K562 (cell line): ENCODE measurements around the gene ZNF747. TPM values are rescaled to one million over a fixed set of nuclear protein-coding genes. Genes with fewer than 3 reads are reported as not detected.

Experiments used
- ATAC-seq: fragments of 200-7000 bp; cut with Tn5 transposase; 3 replicates; pipeline ENCODE4 v1.9.1; 2020; ENCODE audit warnings: moderate library complexity
- Bru-seq: library from RNA; stranded (reverse); fragments of 400-500 nt; gene quantifications from one replicate; lab custom pipeline; 2021; lab: Mats Ljungman, UMichigan
- BruChase-seq, 2 experiments: library from RNA; stranded (reverse); fragments of 400-500 nt; gene quantifications; one replicate each; lab custom pipeline; 2021; lab: Mats Ljungman, UMichigan
- BruUV-seq: library from RNA; stranded (reverse); fragments of 400-500 nt; replicated peaks from 2 replicates; lab custom pipeline; 2021; lab: Mats Ljungman, UMichigan
- CTCF ChIA-PET: fragments of 300-600 bp; formaldehyde crosslinking; extraction: SDS; loops from one replicate; lab custom pipeline; 2021; ENCODE audit warnings: low intra/inter-chr PET ratio; lab: Yijun Ruan, JAX
- POLR2A ChIA-PET: fragments of 300-600, 350-650 bp; sonication (Branson Sonifier 250); formaldehyde crosslinking; extraction: SDS; loops from one replicate; lab custom pipeline; 2021; ENCODE audit warnings: antibody characterized with exemption, inconsistent platforms; lab: Yijun Ruan, JAX
- DNase-seq, 4 experiments: peaks; one replicate each; pipeline versions ENCODE4 v3.0.0 to v3.0.0-alpha.2; 2011 to 2018; ENCODE audit warnings: low spot score in 3 of 4, mixed read lengths in 3 of 4; ENCODE audit errors: extremely low read depth in 1 of 4
- FAIRE-seq: peaks from 2 replicates; lab custom pipeline; 2011; peaks lifted over from hg19 to GRCh38; lab: Jason Lieb, UNC
- H2AFZ ChIP-seq: 2 replicates; pipeline ENCODE4 v1.6.0; 2011; ENCODE audit warnings: low read depth, low read length, control low read depth, inconsistent platforms
- H3K27ac ChIP-seq: fragments of 200-600 bp; 3 replicates; pipeline ENCODE4 v1.8.0; 2011; ENCODE audit warnings: low read depth, mild to moderate bottlenecking, control low read depth, inconsistent platforms, low read length, moderate library complexity, mixed read lengths; ENCODE audit errors: extremely low read depth
- H3K27me3 ChIP-seq, 2 experiments: fragments of 300-600 bp in 1 of 2; 2 replicates in 1 of 2; 3 replicates in 1 of 2; pipeline versions ENCODE4 v1.6.0 to v1.8.0; 2011; ENCODE audit warnings: inconsistent platforms in 2 of 2, low read length in 2 of 2, mild to moderate bottlenecking in 1 of 2, mixed read lengths in 1 of 2, moderate library complexity in 1 of 2; ENCODE audit not compliant: control insufficient read depth in 2 of 2, insufficient read depth in 2 of 2
- H3K36me3 ChIP-seq: fragments of 300-600 bp; 3 replicates; pipeline ENCODE4 v1.8.0; 2011; ENCODE audit warnings: mild to moderate bottlenecking, low read length, inconsistent platforms; ENCODE audit not compliant: control insufficient read depth, insufficient read depth
- H3K4me1 ChIP-seq, 2 experiments: fragments of 200-600 bp in 1 of 2; replicated peaks in 1 of 2; 2 replicates in 1 of 2; 3 replicates in 1 of 2; pipeline versions ENCODE4 v1.5.1 to v1.8.0; 2011; ENCODE audit warnings: inconsistent platforms in 2 of 2, low read length in 2 of 2, mild to moderate bottlenecking in 1 of 2, mixed read lengths in 1 of 2, moderate library complexity in 1 of 2; ENCODE audit not compliant: control insufficient read depth in 2 of 2, insufficient read depth in 2 of 2
- H3K4me2 ChIP-seq: 2 replicates; pipeline ENCODE4 v1.6.1; 2011; ENCODE audit warnings: low read length, control low read depth, inconsistent platforms, mixed read lengths; ENCODE audit not compliant: insufficient read depth
- H3K4me3 ChIP-seq: fragments of 200-600 bp; sonication (generic), shearing (Covaris generic); 2 replicates; pipeline ENCODE4 v1.5.1; 2016; ENCODE audit warnings: control low read depth, inconsistent platforms
- H3K79me2 ChIP-seq: fragments of 200-600 bp; 3 replicates; pipeline ENCODE4 v1.8.0; 2011; ENCODE audit warnings: low read length, inconsistent platforms; ENCODE audit not compliant: control insufficient read depth, insufficient read depth
- H3K9ac ChIP-seq, 2 experiments: 2 replicates each; pipeline versions ENCODE4 v1.6.0 to v1.6.1; 2011; ENCODE audit warnings: low read depth in 2 of 2, low read length in 2 of 2, control low read depth in 1 of 2, inconsistent platforms in 1 of 2, mild to moderate bottlenecking in 1 of 2, mixed read lengths in 1 of 2; ENCODE audit not compliant: insufficient read depth in 1 of 2
- H3K9me1 ChIP-seq: one replicate; pipeline ENCODE4 v1.6.0; 2011; ENCODE audit warnings: inconsistent platforms, mild to moderate bottlenecking, low read length, moderate library complexity; ENCODE audit not compliant: control insufficient read depth, insufficient read depth
- H3K9me3 ChIP-seq: replicated peaks from 2 replicates; pipeline ENCODE4 v1.5.1; 2011; ENCODE audit warnings: low read depth, low read length, inconsistent platforms; ENCODE audit not compliant: control insufficient read depth, insufficient read depth
- H4K20me1 ChIP-seq: replicated peaks from 2 replicates; pipeline ENCODE4 v1.6.1; 2011; ENCODE audit warnings: low read length, inconsistent platforms, mixed read lengths; ENCODE audit not compliant: control insufficient read depth, insufficient read depth
- ATF1 ChIP-seq, 2 experiments: fragments of 450-650 bp in 1 of 2; IDR thresholded peaks; 2 replicates each; pipeline ENCODE4 v1.6.1; 2016; ENCODE audit warnings: missing compliant biosample characterization in 1 of 2, missing genetic modification characterization in 1 of 2
- ATF7 ChIP-seq: fragments of 450-650 bp; IDR thresholded peaks from 2 replicates; pipeline ENCODE4 v1.7.1; 2014; ENCODE audit warnings: mild to moderate bottlenecking, moderate library complexity
- CXXC5 ChIP-seq: fragments of 250-450 bp; sonication (Bioruptor Pico); IDR thresholded peaks from 2 replicates; pipeline ENCODE4 v1.8.0; 2022; ENCODE audit warnings: inconsistent platforms, mild to moderate bottlenecking, moderate library complexity
- DPF2 ChIP-seq: fragments of 450-650 bp; IDR thresholded peaks from 2 replicates; pipeline ENCODE4 v1.6.1; 2016
- EP400 ChIP-seq: fragments of 450-650 bp; IDR thresholded peaks from 2 replicates; pipeline ENCODE4 v1.6.1; 2017; ENCODE audit warnings: antibody characterized with exemption, mild to moderate bottlenecking, moderate library complexity
- NBN ChIP-seq: fragments of 450-650 bp; IDR thresholded peaks from 2 replicates; pipeline ENCODE4 v1.6.1; 2016; ENCODE audit warnings: low read depth, mild to moderate bottlenecking
- NFIC ChIP-seq: fragments of 450-650 bp; IDR thresholded peaks from 2 replicates; pipeline ENCODE4 v1.6.1; 2017; ENCODE audit warnings: mild to moderate bottlenecking, inconsistent platforms
- PHB ChIP-seq: fragments of 250-450 bp; sonication (Bioruptor Pico); IDR thresholded peaks from 2 replicates; pipeline ENCODE4 v1.5.0; 2021
- PHTF2 ChIP-seq: fragments of 250-450 bp; sonication (Bioruptor Pico); IDR thresholded peaks from 2 replicates; pipeline ENCODE4 v1.5.0; 2021; ENCODE audit warnings: mild to moderate bottlenecking
- POU5F1 ChIP-seq: fragments of 150-350 bp; IDR thresholded peaks from 2 replicates; pipeline ENCODE4 v1.6.1; 2014; ENCODE audit warnings: borderline replicate concordance, low read length, low read depth, mild to moderate bottlenecking; ENCODE audit not compliant: partially characterized antibody
- RBFOX2 ChIP-seq: fragments of 200-400 bp; formaldehyde crosslinking; IDR thresholded peaks from 2 replicates; pipeline ENCODE4 v1.6.1; 2017; ENCODE audit warnings: low read depth, mild to moderate bottlenecking, low read length, moderate library complexity
- RBM22 ChIP-seq: fragments of 200-400 bp; formaldehyde crosslinking; IDR thresholded peaks from 2 replicates; pipeline ENCODE4 v1.6.1; 2018; ENCODE audit warnings: low read length, low read depth; ENCODE audit not compliant: poor library complexity, severe bottlenecking
- SAFB ChIP-seq: fragments of 200-400 bp; formaldehyde crosslinking; IDR thresholded peaks from 2 replicates; pipeline ENCODE4 v1.6.1; 2017; ENCODE audit warnings: low read depth, low read length, borderline replicate concordance
- U2AF1 ChIP-seq: fragments of 200-400 bp; formaldehyde crosslinking; optimal IDR thresholded peaks from 2 replicates; pipeline ENCODE3; 2017; ENCODE audit warnings: mild to moderate bottlenecking, low read depth, low read length, moderate library complexity
- ZFP30 ChIP-seq: fragments of 250-450 bp; sonication (Bioruptor Pico); IDR thresholded peaks from 2 replicates; pipeline ENCODE4 v1.8.0; 2022; ENCODE audit warnings: moderate library complexity, mild to moderate bottlenecking, inconsistent platforms, borderline replicate concordance
- whole genome bisulfite sequencing: fragments of 100-300 bp; shearing (Covaris generic); methylation state at CpG from one replicate; pipeline ENCODE4 v1.1.6; 2016; ENCODE audit warnings: low coverage, mixed read lengths; ENCODE audit not compliant: insufficient coverage; ENCODE audit errors: missing lambda C conversion rate; 5-methylcytosine and 5-hydroxymethylcytosine counted together
- in situ Hi-C: fragments of 300-500 bp; cut with MboI; formaldehyde crosslinking; loops from 4 replicates; pipeline ENCODE4 v1.15.0; 2018; ENCODE audit warnings: inconsistent platforms, mixed read lengths
- intact Hi-C: fragments of 100-400 bp; cut with micrococcal nuclease; formaldehyde crosslinking; loops from 2 replicates; pipeline ENCODE4 v1.14.2; 2022
- long read RNA-seq, 3 experiments: library from polyadenylated mRNA in 2 of 3; library from RNA in 1 of 3; unstranded in 2 of 3; stranded (forward) in 1 of 3; transcript quantifications; one replicate each; pipeline ENCODE4 v2.0.0, GENCODE V29; 2019 to 2022
- polyA minus RNA-seq, 3 experiments: library from RNA; depleted of rRNA, polyadenylated mRNA; stranded (reverse); fragments of >200 nt; gene quantifications; 2 replicates each; pipeline ENCODE4 v1.2.3, GENCODE V29; 2011
- polyA plus RNA-seq, 8 experiments: library from polyadenylated mRNA; depleted of rRNA in 4 of 8; stranded (reverse) in 5 of 8; unstranded in 3 of 8; fragments of >200 nt; fragmentation: Nextera tagmentation in 2 of 8; fragmentation: Illumina TruSeq in 1 of 8; extraction: Ambion mirVana in 2 of 8; extraction: Trizol in 1 of 8; gene quantifications; 2 replicates each; pipeline versions ENCODE4 v1.2.1 to v1.2.3, GENCODE V29; 2011 to 2014; ENCODE audit warnings: inconsistent platforms in 1 of 8, missing spikeins in 1 of 8
- total RNA-seq, 7 experiments: library from RNA; depleted of rRNA in 6 of 7; stranded (reverse); fragments of >200 nt in 6 of 7; fragmentation: Illumina TruSeq in 2 of 7; extraction: Trizol in 2 of 7; gene quantifications; 2 replicates each; pipeline versions ENCODE4 v1.2.1 to v1.2.3, GENCODE V29; 2011 to 2021; ENCODE audit warnings: low replicate concordance in 1 of 7
- TF ChIP-seq, protein P1 (sequence below): fragments of 450-650 bp; conservative IDR thresholded peaks from 2 replicates; pipeline ENCODE4 v1.6.1; 2016; ENCODE audit warnings: missing genetic modification characterization, low read depth, mild to moderate bottlenecking, control low read depth, missing compliant biosample characterization

The ZNF747 gene
- total RNA-seq (2011; cell fraction: chromatin; rRNA removed; ENCODE audit: low replicate concordance) = 4.0 and 9.9 TPM in 2 replicates
- 9.9 and 10.3 TPM in 2 replicates for total RNA-seq (2011; cell fraction: nucleolus; rRNA removed)
- 6.3 and 6.5 TPM in 2 replicates for total RNA-seq (2011; cell fraction: nucleoplasm; rRNA removed)
- total RNA-seq (2014; rRNA removed) (1.5 and 3.3 TPM in 2 replicates), total RNA-seq (2014; rRNA removed; fragmentation: Illumina TruSeq; extraction: Trizol) (1.0 and 1.3 TPM in 2 replicates), total RNA-seq (2015; rRNA removed; fragmentation: Illumina TruSeq; extraction: Trizol) (2.0 and 2.1 TPM in 2 replicates), total RNA-seq (2021) (3.2 and 3.4 TPM in 2 replicates), polyA plus RNA-seq (2011; rRNA removed) (1.9 and 2.8 TPM in 2 replicates), polyA plus RNA-seq (2014; fragmentation: Illumina TruSeq; extraction: Trizol) (1.5 and 1.9 TPM in 2 replicates), polyA plus RNA-seq (2014; fragmentation: Nextera tagmentation; extraction: Ambion mirVana) (under 1 TPM; 0.14 to 0.27 TPM), polyA plus RNA-seq (2014; rRNA removed) (1.7 and 3.3 TPM in 2 replicates), polyA minus RNA-seq (2011; rRNA and poly(A)+ RNA removed) (2.1 and 3.3 TPM in 2 replicates), Bru-seq, nascent RNA (percentile 54 among the genes with signal in this experiment), BruChase-seq, experiment 1, labeled RNA remaining after a 2-hour chase (percentile 48 among the genes with signal in this experiment), BruChase-seq, experiment 2, labeled RNA remaining after a 6-hour chase (percentile 53 among the genes with signal in this experiment)
- polyA plus RNA-seq (2011; cell fraction: cytosol; rRNA removed) = 3.0 and 3.6 TPM in 2 replicates
- 2.8 and 3.5 TPM in 2 replicates for polyA plus RNA-seq (2011; cell fraction: nucleus; rRNA removed)
- 1.7 and 1.9 TPM in 2 replicates for polyA plus RNA-seq (2012)
- 1.6 and 4.7 TPM in 2 replicates for polyA minus RNA-seq (2011; cell fraction: cytosol; rRNA and poly(A)+ RNA removed)
- 3.9 and 7.7 TPM in 2 replicates for polyA minus RNA-seq (2011; cell fraction: nucleus; rRNA and poly(A)+ RNA removed)
- long read RNA-seq, experiment 1, partial matches to known transcripts = 0 of 12 reads
- long read RNA-seq, experiment 1, other reads (novel, unspliced or antisense) = 6 of 12 reads
- long read RNA-seq, experiment 2, partial matches to known transcripts = 0 of 2 reads
- long read RNA-seq, experiment 2, other reads (novel, unspliced or antisense) = 1 of 2 reads
- long read RNA-seq, experiment 3 = 0 reads

DNA sequence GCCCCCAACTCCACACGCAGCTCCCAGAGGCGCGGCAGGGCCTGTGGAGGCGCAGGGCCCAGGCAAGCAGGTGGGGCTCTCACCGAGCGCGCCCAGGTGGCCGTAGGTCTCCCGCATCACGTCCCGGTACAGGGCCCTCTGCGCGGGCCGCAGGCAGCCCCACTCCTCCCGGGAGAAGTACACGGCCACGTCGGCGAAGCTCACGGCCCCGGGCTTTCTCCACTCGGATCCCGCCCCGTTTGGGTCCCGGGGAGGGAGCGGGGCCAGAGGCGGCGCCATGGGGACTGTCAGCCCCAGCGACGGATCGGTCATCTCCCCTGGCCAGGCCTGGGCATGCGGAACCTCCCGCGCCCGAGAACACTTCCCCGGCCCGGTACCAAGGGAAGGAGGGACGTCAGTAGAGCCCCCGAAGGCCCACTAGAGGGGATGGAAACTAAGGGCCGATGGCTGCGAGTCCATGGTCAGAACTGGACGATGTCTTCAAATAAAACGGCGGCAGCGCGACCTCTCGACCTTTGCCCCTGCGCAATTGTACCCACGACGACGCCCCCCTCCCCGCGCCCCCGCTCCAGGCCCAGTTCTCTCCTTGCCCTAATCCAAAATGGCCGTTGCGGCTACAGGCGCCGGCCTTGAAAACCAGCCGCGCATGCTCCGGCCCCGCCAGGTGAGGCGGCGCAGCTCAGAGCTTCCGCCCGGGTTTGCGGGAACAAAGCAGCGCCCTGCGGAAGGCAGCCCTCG is at the start of gene ZNF747:
ZNF747 (minus strand) TSS at position 491 of the 738 bp plus-strand sequence; CDS start at position 312, 179 bp downstream.
- Histone ChIP-seq H3K4me3 (peak within 1 kb of the TSS; percentile 49), H3K79me2 (peaks cover 36% of the 10 kb centered on the region), H3K36me3 (no peaks in the 10 kb centered on the region; the same call in 2 of the 3 replicates), H3K9me1 (no peaks in the 10 kb centered on the region), H3K27ac (peak within 1 kb of the TSS; percentile 96), H3K4me1 (peaks cover 9 to 50% of the 10 kb centered on the region in 2 experiments; a peak in 4 of 5 replicates), H3K4me2 (peak within 1 kb of the TSS; percentile 97), H3K27me3 (no peaks in the 10 kb centered on the region), H3K9ac (peak within 1 kb of the TSS; percentile 88 to 91), H3K9me3 (no peaks in the 10 kb centered on the region), H2AFZ (peak within 1 kb of the TSS; percentile 98), H4K20me1 (no peaks in the 10 kb centered on the region)
- in situ Hi-C loops (no loop called here), intact Hi-C loops (loop anchor here (2.0 to 10.0 kb wide), 2 partner anchors 88 to 160 kb away; partner anchors contain the start of gene SRCAP)
- ChIA-PET CTCF (no interaction called here), POLR2A (interaction anchor here (0.6 to 4.0 kb wide), 15 partner anchors 10 to 161 kb away, joined by 3 to 31 read pairs (median 4); partner anchors contain the start of gene ZNF764)
- peak; percentile 83 to 94 (median 88) for DNase-seq
- FAIRE-seq = no peak
- ATAC-seq = peak; percentile 88
- under 1% methylated on average over 38 of the region's 70 CpGs for WGBS
- TSS peak; percentile 67 for BruUV-seq
- TF ChIP-seq DPF2 (0 out of 2 replicates have a peak, but pooled peaks have one; percentile 4), PHB (CRISPR knock-in tag) (no peak), POU5F1 (peak; percentile 79), RBM22 (peak; percentile 67), EP400 (peak; percentile 79; the same call in 1 of the 2 replicates), RBFOX2 (peak; percentile 85), PHTF2 (no peak), U2AF1 (peak; percentile 34), ATF1 (CRISPR knock-in tag; IDR thresholded peaks at IDR 0.05) (no peak), ATF1 (tag; IDR thresholded peaks at IDR 0.05) (peak; percentile 72; the same call in 1 of the 2 replicates), NBN (0 out of 2 replicates have a peak, but pooled peaks have one; percentile 2), NFIC (peak; percentile 35; the same call in 1 of the 2 replicates), CXXC5 (peak; percentile 96), SAFB (peak; percentile 65; the same call in 1 of the 2 replicates), ATF7 (peak; percentile 62; the same call in 1 of the 2 replicates), ZFP30 (CRISPR knock-in tag) (no peak)
- TF ChIP-seq, protein P1, sequence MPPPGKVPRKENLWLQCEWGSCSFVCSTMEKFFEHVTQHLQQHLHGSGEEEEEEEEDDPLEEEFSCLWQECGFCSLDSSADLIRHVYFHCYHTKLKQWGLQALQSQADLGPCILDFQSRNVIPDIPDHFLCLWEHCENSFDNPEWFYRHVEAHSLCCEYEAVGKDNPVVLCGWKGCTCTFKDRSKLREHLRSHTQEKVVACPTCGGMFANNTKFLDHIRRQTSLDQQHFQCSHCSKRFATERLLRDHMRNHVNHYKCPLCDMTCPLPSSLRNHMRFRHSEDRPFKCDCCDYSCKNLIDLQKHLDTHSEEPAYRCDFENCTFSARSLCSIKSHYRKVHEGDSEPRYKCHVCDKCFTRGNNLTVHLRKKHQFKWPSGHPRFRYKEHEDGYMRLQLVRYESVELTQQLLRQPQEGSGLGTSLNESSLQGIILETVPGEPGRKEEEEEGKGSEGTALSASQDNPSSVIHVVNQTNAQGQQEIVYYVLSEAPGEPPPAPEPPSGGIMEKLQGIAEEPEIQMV (tag) = peak; percentile 40; the same call in 1 of the 2 replicates
